IPS-18c (cell line): Measurements from ENCODE around the gene RRP12.

Experiments used
- H3K4me3 ChIP-seq: 2 replicates; pipeline ENCODE4 v1.7.0; 2013; ENCODE audit warnings: low read depth, mild to moderate bottlenecking, low read length, moderate library complexity; ENCODE audit not compliant: insufficient read depth
- H3K9me3 ChIP-seq: one replicate; pipeline ENCODE4 v1.6.1; 2013; ENCODE audit warnings: mild to moderate bottlenecking, low read length, moderate library complexity; ENCODE audit not compliant: control insufficient read depth, insufficient read depth

RRP12 gene

GRCh38 chr10:97307866-97308780, 93.0 kb downstream of the RRP12 start:
- no peak overlapping the region for H3K4me3 ChIP-seq
- no peaks in the 10 kb centered on the region for H3K9me3 ChIP-seq

GRCh38 chr10:97307441-97307840, 93.7 kb downstream of the RRP12 start:
- Histone ChIP-seq H3K9me3 (no peaks in the 10 kb centered on the region), H3K4me3 (no peak overlapping the region)
